WTC11 (cell line): ENCODE measurements around the gene SSC5D. TPM values are rescaled to one million over a fixed set of nuclear protein-coding genes. Genes with fewer than 3 reads are reported as not detected.

ENCODE experiments used
- ATAC-seq: fragments of 200-7000 bp; cut with Tn5 transposase; 2 replicates; pipeline ENCODE4 v1.10.0; 2021; ENCODE audit warnings: mild to moderate bottlenecking, moderate library complexity
- CTCF ChIA-PET: fragments of 300-600 bp; sonication (Branson Sonifier 250); formaldehyde crosslinking; loops from one replicate; lab custom pipeline; 2021; ENCODE audit warnings: antibody characterized with exemption; lab: Charles Lee
- POLR2A ChIA-PET: fragments of 350-600 bp; sonication (Branson Sonifier 250); formaldehyde crosslinking; loops from one replicate; lab custom pipeline; 2021; ENCODE audit warnings: antibody characterized with exemption; lab: Charles Lee
- DNase-seq: peaks from one replicate; pipeline ENCODE4 v3.0.0; 2021; ENCODE audit warnings: low spot score
- H3K27ac Mint-ChIP-seq: 2 replicates; pipeline ENCODE4 v1.8.0; 2021; ENCODE audit warnings: mixed read lengths
- H3K27me3 Mint-ChIP-seq: 2 replicates; pipeline ENCODE4 v1.8.0; 2021; ENCODE audit warnings: low read depth, mild to moderate bottlenecking, moderate library complexity, mixed read lengths
- H3K36me3 Mint-ChIP-seq: 2 replicates; pipeline ENCODE4 v1.8.0; 2021; ENCODE audit warnings: mixed read lengths
- H3K4me1 Mint-ChIP-seq: 2 replicates; pipeline ENCODE4 v1.8.0; 2022; ENCODE audit warnings: mixed read lengths
- H3K4me3 Mint-ChIP-seq: 2 replicates; pipeline ENCODE4 v1.8.0; 2021; ENCODE audit warnings: mild to moderate bottlenecking, moderate library complexity, mixed read lengths
- H3K9me3 Mint-ChIP-seq: 2 replicates; pipeline ENCODE4 v1.8.0; 2021; ENCODE audit warnings: mixed read lengths
- CTCF ChIP-seq: fragments of 200-600 bp; IDR thresholded peaks from 2 replicates; pipeline ENCODE4 v1.8.0; 2022; ENCODE audit warnings: antibody characterized with exemption
- EMX1 ChIP-seq: fragments of 250-450 bp; sonication (Bioruptor Pico); IDR thresholded peaks from 2 replicates; pipeline ENCODE4 v1.8.0; 2021; ENCODE audit warnings: mild to moderate bottlenecking
- HMGA2 ChIP-seq: fragments of 250-450 bp; sonication (Bioruptor Pico); IDR thresholded peaks from 2 replicates; pipeline ENCODE4 v1.4.0; 2021; ENCODE audit warnings: mild to moderate bottlenecking, moderate library complexity
- MAX ChIP-seq: sonication (generic); formaldehyde crosslinking; IDR thresholded peaks from 2 replicates; pipeline ENCODE4 v1.8.0; 2022; ENCODE audit warnings: mild to moderate bottlenecking, missing genetic modification reagents
- NR3C1 ChIP-seq: sonication (generic); formaldehyde crosslinking; conservative IDR thresholded peaks from 2 replicates; pipeline ENCODE4 v1.8.1; 2023; ENCODE audit warnings: low read depth, mild to moderate bottlenecking, missing genetic modification reagents
- RELA ChIP-seq: sonication (generic); formaldehyde crosslinking; IDR thresholded peaks from 2 replicates; pipeline ENCODE4 v1.8.1; 2022; ENCODE audit warnings: missing genetic modification reagents, mild to moderate bottlenecking, borderline replicate concordance
- RORB ChIP-seq: fragments of 250-450 bp; sonication (Bioruptor Pico); IDR thresholded peaks from 2 replicates; pipeline ENCODE4 v1.9.0; 2021; ENCODE audit warnings: mild to moderate bottlenecking
- ZNF138 ChIP-seq: sonication (generic); formaldehyde crosslinking; conservative IDR thresholded peaks from 2 replicates; pipeline ENCODE4 v1.8.1; 2022; ENCODE audit warnings: mild to moderate bottlenecking, moderate library complexity, missing genetic modification reagents
- ZNF219 ChIP-seq: sonication (generic); formaldehyde crosslinking; IDR thresholded peaks from 2 replicates; pipeline ENCODE4 v1.8.0; 2023; ENCODE audit warnings: missing genetic modification reagents, mild to moderate bottlenecking, borderline replicate concordance
- ZNF396 ChIP-seq: fragments of 250-450 bp; sonication (Bioruptor Pico); IDR thresholded peaks from 2 replicates; pipeline ENCODE4 v1.8.0; 2021; ENCODE audit warnings: mild to moderate bottlenecking, moderate library complexity, borderline replicate concordance
- total RNA-seq: library from RNA; stranded (reverse); gene quantifications from 3 replicates; pipeline ENCODE4 v1.2.3, GENCODE V29; 2021
- TF ChIP-seq, protein P1 (sequence below): sonication (generic); formaldehyde crosslinking; IDR thresholded peaks from 2 replicates; pipeline ENCODE4 v1.8.1; 2023; ENCODE audit warnings: mild to moderate bottlenecking, missing genetic modification reagents
- TF ChIP-seq, protein P2 (sequence below): sonication (generic); formaldehyde crosslinking; IDR thresholded peaks from 2 replicates; pipeline ENCODE4 v1.8.1; 2022; ENCODE audit warnings: low read depth, mild to moderate bottlenecking, moderate library complexity, missing genetic modification reagents, borderline replicate concordance
- TF ChIP-seq, protein P3 (sequence below): fragments of 250-450 bp; sonication (Bioruptor Pico); IDR thresholded peaks from 2 replicates; pipeline ENCODE4 v1.9.0; 2021; ENCODE audit warnings: mild to moderate bottlenecking
- TF ChIP-seq, protein P4 (sequence below): fragments of 250-450 bp; sonication (Bioruptor Pico); conservative IDR thresholded peaks from 2 replicates; pipeline ENCODE4 v1.9.0; 2021; ENCODE audit warnings: mild to moderate bottlenecking

Gene SSC5D
- total RNA-seq, 1 experiment from 2014 or later, result 2.9 TPM

DNA sequence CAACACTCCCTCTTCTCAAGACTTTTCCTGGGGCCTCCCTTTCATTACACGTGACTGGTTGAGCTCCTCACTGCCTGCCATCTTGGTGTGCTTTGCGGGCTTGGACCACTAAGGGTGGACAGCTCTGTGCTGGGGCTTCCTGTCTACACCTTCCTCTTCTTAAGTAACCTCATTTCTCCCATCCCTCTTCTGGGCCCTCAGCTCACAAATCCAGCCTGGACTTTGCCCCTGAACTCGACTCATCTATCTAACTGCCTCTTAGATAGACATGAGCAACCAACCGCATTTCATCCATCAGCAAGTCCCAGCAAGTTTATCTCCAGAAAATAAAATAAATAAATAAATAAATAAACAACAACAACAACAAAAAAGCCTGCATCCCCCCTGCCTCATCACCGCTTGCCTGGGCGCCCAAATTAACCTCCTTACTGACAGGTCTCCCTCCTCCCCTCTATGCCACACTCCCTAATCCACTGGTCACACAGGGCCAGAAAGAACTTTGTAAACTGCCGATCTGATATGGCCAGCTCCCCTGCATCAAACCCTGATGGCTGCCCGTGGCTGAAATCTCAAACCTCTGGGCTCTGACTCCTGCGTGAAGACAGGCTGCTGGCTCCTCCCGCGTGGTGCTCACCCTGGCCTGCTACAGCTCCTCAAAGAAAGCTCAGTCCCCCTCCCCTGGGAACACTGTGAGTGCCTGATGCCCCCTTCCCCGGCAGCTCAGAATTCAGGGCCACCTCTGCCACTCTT lies 34.5 kb upstream of the SSC5D start:
- H3K9me3 Mint-ChIP-seq, result no peaks in the 10 kb centered on the region
- no peak for DNase-seq
- TF ChIP-seq EMX1 (CRISPR knock-in tag), result no peak
- TF ChIP-seq RELA (CRISPR knock-in tag), result 0 out of 2 replicates have a peak, but pooled peaks have one; percentile 28
- TF ChIP-seq, all 79 proteins: peak for 1
- CTCF ChIA-PET, result interaction anchor here (0.6 to 3.0 kb wide), 14 partner anchors 9 to 307 kb away, joined by 3 to 18 read pairs (median 4); partner anchors contain the start of genes CCDC106, ISOC2, ZNF628 and ZNF865
- POLR2A ChIA-PET, result interaction anchor here (1.3 to 1.6 kb wide), 2 partner anchors 9 to 23 kb away, joined by 4 to 6 read pairs; partner anchors contain the start of gene ZNF628
- Mint-ChIP-seq H3K36me3 (peaks cover 12% of the 10 kb centered on the region), H3K27me3 (peaks cover 32% of the 10 kb centered on the region), H3K27ac (peak overlapping the region; percentile 13; the same call in 1 of the 2 replicates), H3K4me3 (0 out of 2 replicates have a peak overlapping the region, but pooled peaks have one; percentile 24), H3K4me1 (peaks cover 12% of the 10 kb centered on the region)
- no peak for ATAC-seq

GRCh38 chr19:55454787-55455243 lies 33.4 kb upstream of the SSC5D start:
- ATAC-seq (0 out of 2 replicates have a peak, but pooled peaks have one; percentile 14), DNase-seq (peak; percentile 83)
- H3K27ac Mint-ChIP-seq, result 0 out of 2 replicates have a peak overlapping the region, but pooled peaks have one; percentile 63
- peaks cover 12% of the 10 kb centered on the region for H3K36me3 Mint-ChIP-seq
- no peak overlapping the region for H3K4me3 Mint-ChIP-seq
- peaks cover 32% of the 10 kb centered on the region for H3K27me3 Mint-ChIP-seq
- TF ChIP-seq, protein P1, sequence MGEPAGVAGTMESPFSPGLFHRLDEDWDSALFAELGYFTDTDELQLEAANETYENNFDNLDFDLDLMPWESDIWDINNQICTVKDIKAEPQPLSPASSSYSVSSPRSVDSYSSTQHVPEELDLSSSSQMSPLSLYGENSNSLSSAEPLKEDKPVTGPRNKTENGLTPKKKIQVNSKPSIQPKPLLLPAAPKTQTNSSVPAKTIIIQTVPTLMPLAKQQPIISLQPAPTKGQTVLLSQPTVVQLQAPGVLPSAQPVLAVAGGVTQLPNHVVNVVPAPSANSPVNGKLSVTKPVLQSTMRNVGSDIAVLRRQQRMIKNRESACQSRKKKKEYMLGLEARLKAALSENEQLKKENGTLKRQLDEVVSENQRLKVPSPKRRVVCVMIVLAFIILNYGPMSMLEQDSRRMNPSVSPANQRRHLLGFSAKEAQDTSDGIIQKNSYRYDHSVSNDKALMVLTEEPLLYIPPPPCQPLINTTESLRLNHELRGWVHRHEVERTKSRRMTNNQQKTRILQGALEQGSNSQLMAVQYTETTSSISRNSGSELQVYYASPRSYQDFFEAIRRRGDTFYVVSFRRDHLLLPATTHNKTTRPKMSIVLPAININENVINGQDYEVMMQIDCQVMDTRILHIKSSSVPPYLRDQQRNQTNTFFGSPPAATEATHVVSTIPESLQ (CRISPR knock-in tag), result no peak
- TF ChIP-seq CTCF, result peak; percentile 58
- CTCF ChIA-PET, result interaction anchor here (0.6 to 2.1 kb wide), 4 partner anchors 18 to 314 kb away, joined by 3 to 13 read pairs (median 3); partner anchors contain the start of gene ZNF628
- H3K4me1 Mint-ChIP-seq, result peaks cover 16% of the 10 kb centered on the region
- no peaks in the 10 kb centered on the region for H3K9me3 Mint-ChIP-seq
- POLR2A ChIA-PET, result no interaction called here

DNA sequence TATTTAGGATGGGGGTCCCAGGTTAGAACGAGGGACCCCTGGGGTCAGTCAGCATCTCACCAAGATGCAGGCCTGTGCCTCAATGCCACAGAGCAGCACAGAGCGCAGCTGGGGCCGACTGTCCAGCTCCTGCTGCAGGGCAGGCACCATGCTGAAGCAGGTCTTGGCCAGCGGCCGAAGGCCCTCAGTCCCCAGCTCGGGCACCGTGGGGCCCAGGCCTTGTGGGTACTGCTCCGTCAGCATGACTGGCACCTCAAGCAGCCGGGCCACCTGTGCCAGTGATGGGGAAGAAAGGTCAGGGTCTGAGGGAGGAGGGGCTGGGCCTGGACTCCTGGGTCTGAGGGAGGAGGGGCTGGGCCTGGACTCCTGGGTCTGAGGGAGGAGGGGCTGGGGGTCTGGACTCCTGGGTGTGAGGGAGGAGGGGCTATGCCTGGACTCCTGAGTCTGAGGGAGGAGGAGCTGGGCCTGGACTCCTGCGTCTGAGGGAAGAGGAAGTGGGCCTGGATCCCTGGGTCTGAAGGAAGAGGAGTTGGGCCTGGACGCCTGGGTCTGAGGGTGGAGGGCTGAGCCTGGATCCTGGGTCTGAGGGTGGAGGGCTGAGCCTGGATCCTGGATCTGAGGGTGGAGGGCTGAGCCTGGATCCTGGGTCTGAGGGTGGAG lies 32.5 kb upstream of the SSC5D start:
- TF ChIP-seq ZNF219 (CRISPR knock-in tag) (no peak), NR3C1 (CRISPR knock-in tag) (no peak)
- ChIA-PET POLR2A (no interaction called here), CTCF (interaction anchor here (0.9 to 1.3 kb wide), 2 partner anchors 18 to 21 kb away, joined by 3 read pairs; partner anchors contain the start of gene ZNF628)
- DNase-seq (no peak), ATAC-seq (no peak)
- Mint-ChIP-seq H3K27me3 (peaks cover 27% of the 10 kb centered on the region), H3K36me3 (peaks cover 12% of the 10 kb centered on the region), H3K9me3 (no peaks in the 10 kb centered on the region), H3K27ac (no peak overlapping the region), H3K4me1 (peaks cover 25% of the 10 kb centered on the region), H3K4me3 (no peak overlapping the region)

DNA sequence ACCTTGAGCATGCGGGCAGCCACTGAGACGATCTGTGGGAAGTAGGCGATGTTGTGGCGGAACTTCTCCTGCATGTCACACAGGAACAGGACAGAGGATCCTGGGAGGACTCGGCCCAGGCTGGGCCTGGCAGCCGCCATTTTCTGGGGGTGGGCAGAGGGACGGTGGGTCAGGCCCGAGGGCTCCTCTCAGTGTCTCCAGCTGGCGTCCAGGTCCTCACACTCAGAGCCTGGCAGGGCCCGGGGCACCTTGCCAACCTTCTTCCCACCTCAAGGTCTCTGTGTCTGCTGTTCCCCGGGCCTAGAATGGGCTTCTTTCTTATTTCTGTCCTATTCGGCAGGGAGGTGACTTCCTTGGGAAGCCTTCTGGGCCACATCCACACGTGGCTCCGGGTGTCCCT lies 31.9 kb upstream of the SSC5D start:
- ChIA-PET CTCF (interaction anchor here (1.3 kb wide), 1 partner anchor 20 kb away, joined by 3 read pairs; the partner anchor contains the start of gene ZNF628), POLR2A (no interaction called here)
- peaks cover 27% of the 10 kb centered on the region for H3K4me1 Mint-ChIP-seq
- peaks cover 12% of the 10 kb centered on the region for H3K36me3 Mint-ChIP-seq
- no peak for DNase-seq
- ATAC-seq, result no peak
- no peak overlapping the region for H3K27ac Mint-ChIP-seq
- H3K4me3 Mint-ChIP-seq, result no peak overlapping the region
- TF ChIP-seq, protein P1 (CRISPR knock-in tag), result no peak
- TF ChIP-seq ZNF396 (CRISPR knock-in tag), result no peak
- TF ChIP-seq, protein P2, sequence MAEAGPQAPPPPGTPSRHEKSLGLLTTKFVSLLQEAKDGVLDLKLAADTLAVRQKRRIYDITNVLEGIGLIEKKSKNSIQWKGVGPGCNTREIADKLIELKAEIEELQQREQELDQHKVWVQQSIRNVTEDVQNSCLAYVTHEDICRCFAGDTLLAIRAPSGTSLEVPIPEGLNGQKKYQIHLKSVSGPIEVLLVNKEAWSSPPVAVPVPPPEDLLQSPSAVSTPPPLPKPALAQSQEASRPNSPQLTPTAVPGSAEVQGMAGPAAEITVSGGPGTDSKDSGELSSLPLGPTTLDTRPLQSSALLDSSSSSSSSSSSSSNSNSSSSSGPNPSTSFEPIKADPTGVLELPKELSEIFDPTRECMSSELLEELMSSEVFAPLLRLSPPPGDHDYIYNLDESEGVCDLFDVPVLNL (CRISPR knock-in tag), result no peak
- TF ChIP-seq ZNF138, result no peak
- no peak for TF ChIP-seq HMGA2 (CRISPR knock-in tag)
- TF ChIP-seq MAX, result no peak
- TF ChIP-seq NR3C1 (CRISPR knock-in tag), result no peak
- TF ChIP-seq, protein P3, sequence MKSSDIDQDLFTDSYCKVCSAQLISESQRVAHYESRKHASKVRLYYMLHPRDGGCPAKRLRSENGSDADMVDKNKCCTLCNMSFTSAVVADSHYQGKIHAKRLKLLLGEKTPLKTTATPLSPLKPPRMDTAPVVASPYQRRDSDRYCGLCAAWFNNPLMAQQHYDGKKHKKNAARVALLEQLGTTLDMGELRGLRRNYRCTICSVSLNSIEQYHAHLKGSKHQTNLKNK, result no peak
- TF ChIP-seq, protein P4, sequence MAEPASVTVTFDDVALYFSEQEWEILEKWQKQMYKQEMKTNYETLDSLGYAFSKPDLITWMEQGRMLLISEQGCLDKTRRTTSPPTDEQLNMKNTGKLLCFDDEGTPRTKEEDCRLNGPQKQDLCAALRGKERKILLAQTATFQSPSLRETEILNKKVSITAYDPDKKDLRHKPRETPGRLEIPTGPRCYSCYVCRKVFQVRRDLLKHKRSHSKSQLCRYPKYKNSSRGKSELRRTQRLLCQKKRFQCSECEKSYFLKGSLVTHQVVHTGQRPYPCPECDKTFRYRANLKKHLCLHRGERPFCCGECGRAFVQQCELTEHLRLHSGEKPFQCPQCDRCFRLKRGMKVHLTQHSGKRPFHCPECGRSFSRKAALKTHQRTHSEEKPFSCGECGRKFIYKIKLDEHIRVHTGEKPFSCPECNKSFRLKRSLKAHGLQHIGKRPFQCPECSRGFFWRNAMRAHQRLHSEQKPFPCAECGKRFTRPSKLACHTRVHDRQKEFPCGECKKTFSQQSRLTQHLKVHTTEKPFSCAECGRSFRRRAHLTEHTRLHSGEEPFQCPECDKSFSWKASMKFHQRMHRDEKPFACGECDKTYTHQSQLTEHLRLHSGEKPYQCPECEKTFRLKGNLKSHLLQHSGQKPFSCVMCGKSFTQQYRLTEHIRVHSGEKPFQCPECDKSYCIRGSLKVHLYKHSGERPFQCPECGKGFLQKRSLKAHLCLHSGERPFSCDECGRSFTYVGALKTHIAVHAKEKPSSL (CRISPR knock-in tag), result no peak
- TF ChIP-seq RORB, result no peak
- H3K9me3 Mint-ChIP-seq, result no peaks in the 10 kb centered on the region
- peaks cover 22% of the 10 kb centered on the region for H3K27me3 Mint-ChIP-seq
